ENCODE measurements around the gene SMIM5.

The SMIM5 gene

GRCh38 chr17:75689441-75689873, 56.2 kb downstream of the SMIM5 start:
- no peak for TF ChIP-seq CTCF (IDR thresholded peaks at IDR 0.05; ENCODE audit: poor library complexity, severe bottlenecking)
- peak; percentile 94 for DNase-seq (ENCODE audit: low spot score)
- no peaks in the 10 kb centered on the region for H3K27me3 ChIP-seq (ENCODE audit: insufficient read depth, poor library complexity, severe bottlenecking)
- no peaks in the 10 kb centered on the region for H3K9me3 ChIP-seq (ENCODE audit: severe bottlenecking)
- peaks cover 66% of the 10 kb centered on the region for H3K36me3 ChIP-seq (ENCODE audit: low read depth)
- ATAC-seq (ENCODE audit: low read depth) = peak; percentile 68
- peaks cover 94% of the 10 kb centered on the region for H3K4me1 ChIP-seq (ENCODE audit: insufficient read depth, poor library complexity, severe bottlenecking)
- H3K4me3 ChIP-seq (ENCODE audit: severe bottlenecking) = no peak overlapping the region
- H3K27ac ChIP-seq (ENCODE audit: poor library complexity, severe bottlenecking) = peak overlapping the region; percentile 100
